HepG2 (cell line): ENCODE measurements around the gene MISP3. TPM values are rescaled to one million over a fixed set of nuclear protein-coding genes. Genes with fewer than 3 reads are reported as not detected.

Source experiments
- ATAC-seq: fragments of 200-7000 bp; cut with Tn5 transposase; 3 replicates; pipeline ENCODE4 v1.9.1; 2020; ENCODE audit warnings: mild to moderate bottlenecking, moderate library complexity
- BruUV-seq: library from RNA; stranded (reverse); fragments of 400-500 nt; replicated peaks from 2 replicates; lab custom pipeline; 2021; lab: Mats Ljungman, UMichigan
- CTCF ChIA-PET: fragments of 300-600 bp; formaldehyde crosslinking; extraction: SDS; loops from one replicate; lab custom pipeline; 2021; ENCODE audit warnings: low total read pairs, inconsistent platforms, low intra/inter-chr PET ratio; lab: Yijun Ruan, JAX
- POLR2A ChIA-PET: fragments of 350-600 bp; sonication (Branson Sonifier 250); formaldehyde crosslinking; loops from one replicate; lab custom pipeline; 2020; ENCODE audit warnings: antibody characterized with exemption, inconsistent platforms; lab: Yijun Ruan, JAX
- DNase-seq: peaks from one replicate; pipeline ENCODE4 v3.0.0-alpha.2; 2015; ENCODE audit warnings: low spot score
- FAIRE-seq: peaks from 3 replicates; lab custom pipeline; 2011; peaks lifted over from hg19 to GRCh38; lab: Jason Lieb, UNC
- H2AFZ ChIP-seq: one replicate; pipeline ENCODE4 v1.6.1; 2011; ENCODE audit warnings: low read length, inconsistent platforms
- H3K27ac ChIP-seq: fragments of 300-600 bp; 3 replicates; pipeline ENCODE4 v1.8.0; 2011; ENCODE audit warnings: mixed run types, mild to moderate bottlenecking, mixed read lengths, low read length, inconsistent platforms; ENCODE audit not compliant: insufficient read depth; ENCODE audit errors: extremely low read length
- H3K27me3 ChIP-seq, 2 experiments: fragments of 200-600 bp in 1 of 2; 2 replicates in 1 of 2; 3 replicates in 1 of 2; pipeline versions ENCODE4 v1.6.0 to v1.8.0; 2011; ENCODE audit warnings: low read length in 2 of 2, mild to moderate bottlenecking in 2 of 2, moderate library complexity in 2 of 2, inconsistent platforms in 1 of 2; ENCODE audit not compliant: insufficient read depth in 2 of 2, control insufficient read depth in 1 of 2
- H3K36me3 ChIP-seq, 2 experiments: fragments of 200-600 bp in 1 of 2; replicated peaks in 1 of 2; 2 replicates in 1 of 2; 3 replicates in 1 of 2; pipeline versions ENCODE4 v1.5.1 to v1.8.0; 2011; ENCODE audit warnings: low read length in 2 of 2, inconsistent platforms in 1 of 2; ENCODE audit not compliant: insufficient read depth in 2 of 2, control insufficient read depth in 1 of 2
- H3K4me1 ChIP-seq: 2 replicates; pipeline ENCODE4 v1.5.1; 2012; ENCODE audit warnings: low read length, inconsistent platforms; ENCODE audit not compliant: insufficient read depth
- H3K4me2 ChIP-seq: 2 replicates; pipeline ENCODE4 v1.6.0; 2011; ENCODE audit warnings: low read depth, low read length, inconsistent platforms
- H3K4me3 ChIP-seq, 3 experiments: fragments of 200-600 bp in 1 of 3; sonication (generic), shearing (Covaris generic) in 1 of 3; replicated peaks in 1 of 3; 2 replicates each; pipeline ENCODE4 v1.5.1; 2011 to 2016; ENCODE audit warnings: low read length in 3 of 3, inconsistent platforms in 2 of 3, low read depth in 2 of 3, mild to moderate bottlenecking in 2 of 3, control low read depth in 1 of 3, mixed read lengths in 1 of 3; ENCODE audit not compliant: insufficient read depth in 1 of 3
- H3K79me2 ChIP-seq: one replicate; pipeline ENCODE4 v1.6.1; 2011; ENCODE audit warnings: low read length, inconsistent platforms; ENCODE audit not compliant: insufficient read depth
- H3K9ac ChIP-seq: 2 replicates; pipeline ENCODE4 v1.6.0; 2011; ENCODE audit warnings: mild to moderate bottlenecking, low read depth, low read length, inconsistent platforms; ENCODE audit not compliant: insufficient read depth
- H3K9me3 ChIP-seq: 2 replicates; pipeline ENCODE4 v1.5.1; 2012; ENCODE audit warnings: mild to moderate bottlenecking, low read length
- H4K20me1 ChIP-seq: 2 replicates; pipeline ENCODE4 v1.6.0; 2011; ENCODE audit warnings: inconsistent platforms, mild to moderate bottlenecking, low read length, moderate library complexity; ENCODE audit not compliant: insufficient read depth
- HIVEP1 ChIP-seq: sonication (generic); formaldehyde crosslinking; IDR thresholded peaks from 2 replicates; pipeline ENCODE4 v1.4.0; 2020; ENCODE audit warnings: mild to moderate bottlenecking, missing genetic modification reagents
- KLF16 ChIP-seq, 2 experiments: sonication (generic) in 1 of 2; formaldehyde crosslinking in 1 of 2; IDR thresholded peaks; 2 replicates each; pipeline versions ENCODE4 v1.6.1 to v1.8.0; 2016 to 2023; ENCODE audit warnings: missing genetic modification reagents in 2 of 2, missing compliant biosample characterization in 1 of 2
- NR2F6 ChIP-seq, 2 experiments: IDR thresholded peaks; 2 replicates each; pipeline ENCODE4 v1.6.1; 2016; ENCODE audit warnings: antibody characterized with exemption in 1 of 2, mild to moderate bottlenecking in 1 of 2
- SALL1 ChIP-seq: sonication (generic); formaldehyde crosslinking; IDR thresholded peaks from 2 replicates; pipeline ENCODE4 v1.8.0; 2022; ENCODE audit warnings: mild to moderate bottlenecking, missing genetic modification reagents
- THAP7 ChIP-seq: sonication (generic); formaldehyde crosslinking; IDR thresholded peaks from 2 replicates; pipeline ENCODE4 v1.8.1; 2023; ENCODE audit warnings: mild to moderate bottlenecking, missing genetic modification reagents
- ZNF225 ChIP-seq: sonication (generic); formaldehyde crosslinking; IDR thresholded peaks from 2 replicates; pipeline ENCODE4 v1.4.0; 2020; ENCODE audit warnings: mild to moderate bottlenecking, missing genetic modification reagents
- ZNF558 ChIP-seq: sonication (generic); formaldehyde crosslinking; IDR thresholded peaks from 2 replicates; pipeline ENCODE4 v1.9.0; 2022; ENCODE audit warnings: mild to moderate bottlenecking, missing genetic modification reagents, borderline replicate concordance
- ZNF572 ChIP-seq: sonication (generic); formaldehyde crosslinking; IDR thresholded peaks from 2 replicates; pipeline ENCODE4 v1.5.1; 2020; ENCODE audit warnings: mild to moderate bottlenecking, missing genetic modification reagents
- ZSCAN25 ChIP-seq: sonication (generic); formaldehyde crosslinking; IDR thresholded peaks from 2 replicates; pipeline ENCODE4 v1.8.0; 2022; ENCODE audit warnings: mild to moderate bottlenecking, missing genetic modification reagents
- WGBS: methylation state at CpG from one replicate; pipeline ENCODE4 v1.1.6; 2017; ENCODE audit warnings: low lambda C conversion rate; 5-methylcytosine and 5-hydroxymethylcytosine counted together
- in situ Hi-C: cut with HindIII; loops from 2 replicates; pipeline ENCODE4 v1.10.0; 2017; ENCODE audit warnings: low pct_unique_long_range_greater_than_20kb; ENCODE audit not compliant: extremely low pct_ligation_motif_present
- intact Hi-C: fragments of 100-400 bp; cut with micrococcal nuclease; formaldehyde crosslinking; loops from one replicate; pipeline ENCODE4 v1.10.0; 2022; ENCODE audit not compliant: unreplicated experiment
- polyA plus RNA-seq, 8 experiments: library from polyadenylated mRNA; depleted of rRNA in 3 of 8; stranded (reverse) in 7 of 8; unstranded in 1 of 8; fragments of >200 nt; fragmentation: Illumina TruSeq in 4 of 8; extraction: Trizol in 4 of 8; gene quantifications; 2 replicates each; pipeline versions ENCODE4 v1.2.1 to v1.2.3, GENCODE V29; 2011 to 2016; ENCODE audit warnings: low read depth in 4 of 8, missing spikeins in 1 of 8, mixed read lengths in 1 of 8; ENCODE audit not compliant: insufficient read depth in 1 of 8
- total RNA-seq, 5 experiments: library from RNA; depleted of rRNA; stranded (reverse); fragments of >200 nt; fragmentation: Illumina TruSeq; extraction: Trizol; gene quantifications; 2 replicates each; pipeline ENCODE4 v1.2.3, GENCODE V29; 2016; ENCODE audit warnings: low read depth in 1 of 5
- TF ChIP-seq, protein P1 (sequence below): sonication (generic); formaldehyde crosslinking; IDR thresholded peaks from 2 replicates; pipeline ENCODE4 v1.5.1; 2020; ENCODE audit warnings: mild to moderate bottlenecking, moderate library complexity, missing genetic modification reagents
- TF ChIP-seq, protein P2 (sequence below): sonication (generic); formaldehyde crosslinking; IDR thresholded peaks from 2 replicates; pipeline ENCODE4 v1.4.0; 2020; ENCODE audit warnings: mild to moderate bottlenecking, missing genetic modification reagents

MISP3 gene
- total and polyA plus RNA-seq, 2 of the 13 experiments (the other 11 are each of a cell fraction or from before 2014, with no cell fraction given) = 2.5 to 5.4 TPM

- no peak overlapping the region for H2AFZ ChIP-seq
- H3K36me3 ChIP-seq = no peaks in the 10 kb centered on the region
- intact Hi-C loops = no loop called here
- no TSS peak for BruUV-seq
- H3K9ac ChIP-seq = peak overlapping the region; percentile 68; the same call in 1 of the 2 replicates
- ChIA-PET CTCF (no interaction called here), POLR2A (interaction anchor here (1.0 to 1.5 kb wide), 5 partner anchors 22 to 284 kb away, joined by 3 to 5 read pairs (median 3); partner anchors contain the start of gene MISP3)
- H3K4me2 ChIP-seq = peak overlapping the region; percentile 86
- no peak overlapping the region for H3K27ac ChIP-seq
- in situ Hi-C loops = no loop called here
- no peaks in the 10 kb centered on the region for H4K20me1 ChIP-seq
- no peak for FAIRE-seq
- WGBS = 24% methylated on average over 7 of the region's 20 CpGs
- TF ChIP-seq HIVEP1 (CRISPR knock-in tag) (no peak), NR2F6 (IDR thresholded peaks at IDR 0.05) (peak; percentile 66; the same call in 1 of the 2 replicates), NR2F6 (CRISPR knock-in tag; IDR thresholded peaks at IDR 0.05) (no peak), ZNF572 (CRISPR knock-in tag) (0 out of 2 replicates have a peak, but pooled peaks have one; percentile 56), THAP7 (CRISPR knock-in tag) (no peak), ZSCAN25 (0 out of 2 replicates have a peak, but pooled peaks have one; percentile 5), SALL1 (CRISPR knock-in tag) (0 out of 2 replicates have a peak, but pooled peaks have one; percentile 33), KLF16 (CRISPR knock-in tag; IDR thresholded peaks at IDR 0.05) (no peak), ZNF225 (CRISPR knock-in tag) (0 out of 2 replicates have a peak, but pooled peaks have one; percentile 22), ZNF558 (CRISPR knock-in tag) (0 out of 2 replicates have a peak, but pooled peaks have one; percentile 24)
- TF ChIP-seq, protein P1, sequence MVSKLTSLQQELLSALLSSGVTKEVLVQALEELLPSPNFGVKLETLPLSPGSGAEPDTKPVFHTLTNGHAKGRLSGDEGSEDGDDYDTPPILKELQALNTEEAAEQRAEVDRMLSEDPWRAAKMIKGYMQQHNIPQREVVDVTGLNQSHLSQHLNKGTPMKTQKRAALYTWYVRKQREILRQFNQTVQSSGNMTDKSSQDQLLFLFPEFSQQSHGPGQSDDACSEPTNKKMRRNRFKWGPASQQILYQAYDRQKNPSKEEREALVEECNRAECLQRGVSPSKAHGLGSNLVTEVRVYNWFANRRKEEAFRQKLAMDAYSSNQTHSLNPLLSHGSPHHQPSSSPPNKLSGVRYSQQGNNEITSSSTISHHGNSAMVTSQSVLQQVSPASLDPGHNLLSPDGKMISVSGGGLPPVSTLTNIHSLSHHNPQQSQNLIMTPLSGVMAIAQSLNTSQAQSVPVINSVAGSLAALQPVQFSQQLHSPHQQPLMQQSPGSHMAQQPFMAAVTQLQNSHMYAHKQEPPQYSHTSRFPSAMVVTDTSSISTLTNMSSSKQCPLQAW (CRISPR knock-in tag) = peak; percentile 35; the same call in 1 of the 2 replicates
- TF ChIP-seq, protein P2, sequence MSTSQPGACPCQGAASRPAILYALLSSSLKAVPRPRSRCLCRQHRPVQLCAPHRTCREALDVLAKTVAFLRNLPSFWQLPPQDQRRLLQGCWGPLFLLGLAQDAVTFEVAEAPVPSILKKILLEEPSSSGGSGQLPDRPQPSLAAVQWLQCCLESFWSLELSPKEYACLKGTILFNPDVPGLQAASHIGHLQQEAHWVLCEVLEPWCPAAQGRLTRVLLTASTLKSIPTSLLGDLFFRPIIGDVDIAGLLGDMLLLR (CRISPR knock-in tag) = no peak
- no peaks in the 10 kb centered on the region for H3K79me2 ChIP-seq
- peaks cover 0 to 19% of the 10 kb centered on the region in 2 experiments; a peak in 4 of 5 replicates for H3K27me3 ChIP-seq
- no peak for DNase-seq
- peak overlapping the region; percentile 62 to 80 (median 76) for H3K4me3 ChIP-seq
- no peaks in the 10 kb centered on the region for H3K9me3 ChIP-seq
- peaks cover 23% of the 10 kb centered on the region for H3K4me1 ChIP-seq
- ATAC-seq = peak; percentile 47
Measured at GRCh38 chr19:14030997-14031718, 41.4 kb upstream of the MISP3 start.
